Stimulated activated CD4-positive, alpha-beta T cell treated with anti-CD3 and anti-CD28 coated beads, Interleukin-12 subunit alpha, Interleukin-12 subunit beta, amount 100 ng/mL, for 4 hours (primary cell): Measurements from ENCODE around the gene QSOX2.
A peak's percentile ranks its signal among the peaks of the same experiment; 100 is the strongest.

Experiments
- DNase-seq: peaks from one replicate; pipeline ENCODE4 v3.0.0-alpha.2; 2020

Gene QSOX2

DNA sequence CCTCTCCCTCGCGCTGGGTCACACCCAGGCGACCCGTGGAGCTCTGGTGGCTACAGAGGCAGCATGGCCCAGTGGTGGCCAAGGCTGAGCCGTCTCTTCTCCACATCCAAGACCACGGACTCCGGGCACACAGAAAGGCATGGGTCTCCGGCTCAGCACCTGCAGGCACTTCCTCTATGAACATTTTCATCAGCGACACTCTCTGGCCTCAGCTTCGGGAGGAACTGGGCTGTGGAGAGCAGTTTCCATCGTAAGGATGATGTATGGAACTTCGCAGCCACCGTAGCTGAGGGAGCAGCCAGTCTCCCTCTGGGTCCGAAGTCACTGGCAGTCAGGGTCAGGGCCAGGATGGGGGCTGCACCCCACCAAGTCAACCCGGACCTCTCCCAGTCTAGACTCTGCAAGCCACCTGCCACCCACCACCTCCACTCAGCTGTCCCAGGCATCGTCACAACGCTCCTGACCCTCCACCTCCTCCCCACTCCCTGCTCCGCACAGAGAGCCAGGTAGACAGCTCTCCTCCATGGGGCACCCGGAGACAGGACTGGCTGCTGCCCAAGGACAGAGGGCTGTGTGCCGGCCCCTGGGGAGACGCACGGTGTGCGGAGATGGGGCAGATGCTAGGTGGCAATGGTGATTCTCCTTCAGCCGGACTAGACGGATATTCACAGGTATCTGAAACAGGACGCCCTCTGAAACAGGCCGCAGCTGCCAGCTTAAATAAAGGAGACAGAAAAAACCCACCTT is 9.7 kb downstream of the QSOX2 start:
- no peak for DNase-seq

- no peak for DNase-seq
Measured at GRCh38 chr9:136235171-136235570, 10.4 kb downstream of the QSOX2 start.

DNA sequence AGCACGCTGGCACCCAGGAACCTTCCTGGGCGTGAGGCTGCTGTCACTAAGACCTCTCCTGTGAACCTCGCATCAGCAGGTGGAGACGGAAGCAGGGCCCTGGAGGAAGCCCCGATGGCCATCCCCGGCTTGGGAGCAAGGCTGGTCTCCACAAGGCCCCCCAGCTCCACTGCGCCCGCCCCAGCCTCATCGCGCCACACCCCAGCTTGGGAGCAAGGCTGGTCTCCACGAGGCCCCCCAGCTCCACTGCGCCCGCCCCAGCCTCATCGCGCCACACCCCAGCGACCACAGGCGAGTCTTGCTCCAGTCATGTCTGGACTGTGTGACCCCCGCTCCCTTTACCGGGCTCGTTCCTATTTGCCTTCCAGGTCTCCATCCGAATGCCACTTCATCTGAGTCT is 11.0 kb downstream of the QSOX2 start:
- DNase-seq: no peak

GRCh38 chr9:136233868-136234267 is 11.7 kb downstream of the QSOX2 start:
- no peak for DNase-seq

GRCh38 chr9:136233411-136233810 is 12.2 kb downstream of the QSOX2 start:
- no peak for DNase-seq

GRCh38 chr9:136232969-136233368 is 12.6 kb downstream of the QSOX2 start:
- no peak for DNase-seq

DNA sequence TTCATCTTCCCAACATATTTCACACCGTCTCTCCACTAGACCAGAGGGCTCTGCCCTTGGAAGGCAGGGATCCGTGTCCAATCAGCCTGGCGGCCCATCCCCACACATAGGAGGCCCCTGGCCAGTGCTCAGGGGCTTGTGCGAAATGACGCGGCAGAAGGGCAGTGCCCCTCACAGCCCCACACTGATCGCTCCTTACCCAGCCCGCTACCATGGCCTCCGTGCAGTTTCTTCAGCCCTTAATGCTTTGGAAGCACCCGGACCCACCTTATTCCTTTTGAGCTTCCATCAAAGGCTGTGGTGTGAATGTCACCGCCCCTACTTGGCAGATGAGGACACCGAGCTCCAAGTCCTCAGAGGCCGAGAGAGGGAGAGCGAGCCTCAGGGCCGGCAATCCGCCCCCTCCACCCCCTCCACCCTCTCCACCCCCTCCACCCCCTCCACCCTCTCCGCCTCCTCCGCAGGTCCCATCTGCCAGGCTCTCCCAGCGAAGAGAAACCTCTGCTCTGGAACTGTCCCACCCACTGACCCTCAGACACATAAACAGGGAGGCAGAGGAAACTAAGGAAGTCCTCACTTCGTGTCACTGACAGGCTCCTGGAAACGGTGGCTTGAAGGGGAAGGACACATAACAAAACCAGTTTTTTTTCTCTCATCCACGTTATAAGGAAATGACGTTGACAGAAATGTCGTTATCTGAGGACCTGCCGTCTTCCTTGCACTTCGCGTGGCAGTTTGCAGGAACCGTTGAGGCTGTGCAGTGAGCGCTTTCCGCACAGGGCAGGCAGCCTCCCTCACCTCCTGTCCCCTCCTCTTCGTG is 13.9 kb downstream of the QSOX2 start:
- DNase-seq: no peak

- no peak for DNase-seq
Measured at GRCh38 chr9:136230773-136231172, 14.8 kb downstream of the QSOX2 start.

GRCh38 chr9:136230365-136230764 is 15.2 kb downstream of the QSOX2 start:
- no peak for DNase-seq

GRCh38 chr9:136229096-136230065 is 16.2 kb downstream of the QSOX2 start:
- DNase-seq: no peak

- DNase-seq: no peak
Measured at GRCh38 chr9:136228107-136228875, 17.3 kb downstream of the QSOX2 start.

GRCh38 chr9:136226680-136227407 is 18.8 kb downstream of the QSOX2 start:
- no peak for DNase-seq

GRCh38 chr9:136225748-136226679 is 19.6 kb downstream of the QSOX2 start:
- DNase-seq: peak; percentile 60

DNA sequence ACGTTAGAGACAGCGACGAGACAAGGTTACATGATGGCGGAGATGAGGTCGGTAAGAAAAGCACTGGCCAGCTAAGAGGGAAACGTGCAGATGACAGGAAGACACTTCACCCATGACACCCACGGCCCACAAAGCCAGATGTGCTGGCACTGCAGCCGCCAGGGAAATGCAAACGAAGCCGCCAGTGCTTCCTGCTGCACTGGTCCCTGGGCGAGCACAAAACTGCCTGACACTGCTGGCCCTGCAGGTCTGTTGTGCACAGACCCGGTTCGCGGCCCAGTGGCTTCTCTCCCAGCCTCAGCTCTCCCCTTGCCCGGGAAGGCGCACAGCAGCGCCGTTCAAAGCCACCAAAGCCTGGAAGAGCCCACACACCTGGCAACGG is 20.3 kb downstream of the QSOX2 start:
- no peak for DNase-seq

GRCh38 chr9:136223871-136224640 is 21.6 kb downstream of the QSOX2 start:
- DNase-seq: no peak

DNA sequence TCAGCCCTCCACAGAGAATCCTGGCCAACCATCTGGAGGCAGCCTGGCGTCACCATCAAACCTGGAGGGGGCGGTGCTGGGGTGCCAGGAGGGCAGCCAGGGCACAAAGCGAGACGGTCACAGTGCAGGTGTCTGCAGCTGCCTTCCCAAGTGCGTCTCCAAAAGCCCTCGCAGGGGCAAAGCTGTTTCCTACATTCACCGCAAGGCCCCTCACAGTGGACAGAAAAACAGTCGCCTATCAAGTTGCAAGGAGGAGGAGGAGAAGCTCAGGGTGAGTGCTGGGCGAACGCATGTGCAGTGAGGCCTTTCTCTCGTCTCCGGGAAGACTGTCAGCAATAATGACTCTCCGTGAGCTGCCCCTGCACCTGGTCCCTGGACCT is 22.7 kb downstream of the QSOX2 start:
- DNase-seq: no peak

GRCh38 chr9:136222166-136222905 is 23.3 kb downstream of the QSOX2 start:
- DNase-seq: no peak

- DNase-seq: no peak
Measured at GRCh38 chr9:136220017-136220729, 25.4 kb downstream of the QSOX2 start.
